ENCODE results near the gene CHAT. TPM values are rescaled to one million over a fixed set of nuclear protein-coding genes. Genes with fewer than 3 reads are reported as not detected.

Gene CHAT
- total and polyA plus RNA-seq, 2 donors (not counting 3 experiments of a cell fraction or from before 2014, with no cell fraction given), result not detected

DNA sequence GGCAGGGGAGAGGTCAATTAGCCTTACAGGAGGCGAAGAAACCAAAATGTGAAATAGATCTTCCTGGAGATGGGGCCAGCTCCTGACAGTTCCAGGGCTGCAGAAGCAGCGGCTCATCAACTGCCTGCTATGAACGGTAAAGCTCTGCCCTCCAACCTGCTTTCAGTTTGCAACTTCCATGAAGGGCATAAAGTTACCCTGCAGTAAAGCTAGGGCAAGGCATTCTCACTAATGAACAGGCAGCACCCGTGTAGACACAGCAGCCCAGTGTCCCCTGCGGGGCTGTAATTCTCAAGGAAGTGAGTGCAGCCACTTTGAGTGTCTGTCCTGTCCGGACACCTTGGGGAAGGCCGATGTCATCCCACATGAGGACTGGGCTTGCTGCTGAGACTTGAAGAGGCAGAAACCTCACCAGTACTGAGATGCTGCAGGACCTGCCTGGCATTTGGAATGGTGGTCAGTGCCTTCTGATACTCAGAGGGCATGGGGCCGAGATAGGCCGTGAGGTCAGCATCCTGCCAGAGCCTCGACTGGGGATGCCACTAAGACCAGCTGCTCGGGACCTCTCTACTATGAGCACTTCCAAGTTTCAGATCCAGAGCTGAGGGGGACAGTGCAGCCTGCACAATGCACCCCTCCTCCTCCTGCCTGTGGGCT is 39.6 kb downstream of the CHAT start:
- intact Hi-C loops (cut with micrococcal nuclease) (no loop called here), dilution Hi-C loops (cut with MboI; ENCODE audit: extremely low pct_ligation_motif_present, low sequenced_read_pairs) (no loop called here)
- Histone ChIP-seq H3K27me3 (ENCODE audit: control insufficient read depth in 2 of 2, insufficient read depth in 2 of 2, low read length in 2 of 2) (peaks cover 0 to 2% of the 10 kb centered on the region in 2 experiments), H3K27ac (ENCODE audit: insufficient read depth, low read depth, low read length) (no peak overlapping the region), H4K20me1 (replicated peaks; ENCODE audit: control insufficient read depth, extremely low read depth, insufficient read depth, low read length) (no peaks in the 10 kb centered on the region), H3K9me1 (replicated peaks; ENCODE audit: control insufficient read depth, extremely low read depth, insufficient read depth, low read length) (no peaks in the 10 kb centered on the region), H2AFZ (ENCODE audit: low read depth, low read length) (no peak overlapping the region), H3K4me3 (replicated peaks in 1 of 3; ENCODE audit: insufficient read depth in 1 of 3, low read depth in 1 of 3, low read length in 3 of 3) (no peak overlapping the region), H3K9me3 (replicated peaks; ENCODE audit: control insufficient read depth, insufficient read depth, low read length) (no peaks in the 10 kb centered on the region), H3K4me1 (ENCODE audit: control insufficient read depth, extremely low read depth, insufficient read depth, low read length) (no peaks in the 10 kb centered on the region), H3K36me3 (ENCODE audit: control insufficient read depth in 2 of 2, extremely low read depth in 1 of 2, insufficient read depth in 2 of 2, low read length in 2 of 2) (no peaks in the 10 kb centered on the region), H3K4me2 (ENCODE audit: insufficient read depth, low read length) (no peak overlapping the region), H3K79me2 (ENCODE audit: control insufficient read depth, insufficient read depth, low read length) (no peaks in the 10 kb centered on the region), H3K9ac (replicated peaks; ENCODE audit: extremely low read depth, insufficient read depth, low read length) (no peak overlapping the region)
- FAIRE-seq (no peak), DNase-seq (ENCODE audit: low read depth, low spot score) (no peak)
- TF ChIP-seq JUN (IDR thresholded peaks at IDR 0.05; ENCODE audit: borderline replicate concordance, insufficient read depth, insufficient read length, low read depth), result no peak
- TF ChIP-seq, protein P1, sequence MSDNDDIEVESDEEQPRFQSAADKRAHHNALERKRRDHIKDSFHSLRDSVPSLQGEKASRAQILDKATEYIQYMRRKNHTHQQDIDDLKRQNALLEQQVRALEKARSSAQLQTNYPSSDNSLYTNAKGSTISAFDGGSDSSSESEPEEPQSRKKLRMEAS (IDR thresholded peaks at IDR 0.05; ENCODE audit: insufficient read depth, insufficient read length), result no peak
- TF ChIP-seq FOS (IDR thresholded peaks at IDR 0.05; ENCODE audit: borderline replicate concordance, insufficient read depth, low read length), result no peak
- no peak for TF ChIP-seq EZH2 (IDR thresholded peaks at IDR 0.05; ENCODE audit: borderline replicate concordance, low read depth, low read length, severe bottlenecking)
- no peak for TF ChIP-seq POLR2AphosphoS5 (IDR thresholded peaks at IDR 0.05; ENCODE audit: insufficient read depth, low read depth, low read length)
- no peak for TF ChIP-seq POLR2A (IDR thresholded peaks at IDR 0.05; ENCODE audit: low read depth, low read length)
- TF ChIP-seq MYC (IDR thresholded peaks at IDR 0.05; ENCODE audit: low read depth, low read length), result no peak
- no peak for TF ChIP-seq GATA2 (IDR thresholded peaks at IDR 0.05; ENCODE audit: insufficient read depth, insufficient read length, low read depth, low read length)
- TF ChIP-seq CTCF (IDR thresholded peaks at IDR 0.05; ENCODE audit: extremely low read depth in 1 of 2, insufficient read depth in 1 of 2, low read depth in 1 of 2, low read length in 2 of 2), result no peak
- BruUV-seq (replicated peaks), result no TSS peak
- ChIA-PET POLR2A (no interaction called here), CTCF (no interaction called here)
